ENCODE measurements around the gene CCNYL1. TPM values are rescaled to one million over a fixed set of nuclear protein-coding genes. Genes with fewer than 3 reads are reported as not detected.

The CCNYL1 gene
- total RNA-seq = 10 to 100 TPM in 2 of 9 donors, 1 to 10 TPM in 7; 2.0 to 11.6 (median 7.3) TPM
- polyA plus RNA-seq = 10 to 100 TPM in 1 of 3 donors, 1 to 10 TPM in 2; 3.9 to 13.3 (median 5.1) TPM
- long read RNA-seq, donor 1, partial matches to known transcripts = 0 of 1 reads
- long read RNA-seq, donor 1, other reads (novel, unspliced or antisense) = 0 of 1 reads
- long read RNA-seq, donor 2, partial matches to known transcripts = 67 of 67 reads
- long read RNA-seq, donor 2, other reads (novel, unspliced or antisense) = 0 of 67 reads
- long read RNA-seq, donor 3, partial matches to known transcripts = 0 of 4 reads
- long read RNA-seq, donor 3, other reads (novel, unspliced or antisense) = 0 of 4 reads
- long read RNA-seq, donor 4, partial matches to known transcripts = 0 of 2 reads
- long read RNA-seq, donor 4, other reads (novel, unspliced or antisense) = 2 of 2 reads
- long read RNA-seq, donor 5, partial matches to known transcripts = 0 of 32 reads
- long read RNA-seq, donor 5, other reads (novel, unspliced or antisense) = 27 of 32 reads
- long read RNA-seq, donor 6, partial matches to known transcripts = 0 of 2 reads
- long read RNA-seq, donor 6, other reads (novel, unspliced or antisense) = 2 of 2 reads
- long read RNA-seq, donor 7, partial matches to known transcripts = 0 of 1 reads
- long read RNA-seq, donor 7, other reads (novel, unspliced or antisense) = 0 of 1 reads
- long read RNA-seq, donor 8, partial matches to known transcripts = 0 of 3 reads
- long read RNA-seq, donor 8, other reads (novel, unspliced or antisense) = 0 of 3 reads
- long read RNA-seq, donor 9, partial matches to known transcripts = 0 of 1 reads
- long read RNA-seq, donor 9, other reads (novel, unspliced or antisense) = 0 of 1 reads
- long read RNA-seq, donor 10, partial matches to known transcripts = 0 of 2 reads
- long read RNA-seq, donor 10, other reads (novel, unspliced or antisense) = 0 of 2 reads

GRCh38 chr2:207710814-207711740 is at the start of gene CCNYL1:
Gene CCNYL1, plus strand, starts transcription at chr2:207711640. Its CDS starts 257 bp downstream, at chr2:207711897.
- TF ChIP-seq CTCF (IDR thresholded peaks at IDR 0.05) = peak in 4 of 6 experiments; percentile 38 to 56 (median 46)
- TF ChIP-seq POLR2A (IDR thresholded peaks at IDR 0.05) = peak; percentile 72 to 98
- 0% methylated on average over 16 to 60 of the region's 60 CpGs for WGBS, 4 donors
- DNase-seq = peak; percentile 99 to 100 (median 99)
- Histone ChIP-seq H3K27ac (peak within 1 kb of the TSS in 4 of 5 donors; percentile 68 to 95 (median 82)), H3K4me1 (replicated peaks in 1 of 2) (peaks cover 5 to 17% of the 10 kb centered on the region in 2 donors), H3K27me3 (no peaks in the 10 kb centered on the region), H3K9me3 (replicated peaks in 1 of 3) (no peaks in the 10 kb centered on the region), H3K4me3 (peak within 1 kb of the TSS; percentile 58 to 96 (median 88)), H3K36me3 (replicated peaks in 1 of 2) (no peaks in the 10 kb centered on the region)
- intact Hi-C loops (cut with DNase I) = loop anchor here in 1 of 2 donors (5.0 kb wide), 1 partner anchor 84 kb away; the partner anchor contains the start of gene METTL21A

- H3K9me3 ChIP-seq (replicated peaks in 1 of 3) = no peaks in the 10 kb centered on the region
- no peak overlapping the region for H3K27ac ChIP-seq
- H3K4me3 ChIP-seq = no peak overlapping the region
- peak in 1 of 7 donors; percentile 12 for DNase-seq
- WGBS, 4 donors = 74 to 85% (median 81%) methylated on average over 2 of the region's 2 CpGs
- H3K27me3 ChIP-seq = no peaks in the 10 kb centered on the region
- intact Hi-C loops (cut with DNase I) = no loop called here
- TF ChIP-seq POLR2A (IDR thresholded peaks at IDR 0.05) (no peak), CTCF (IDR thresholded peaks at IDR 0.05) (no peak)
- H3K36me3 ChIP-seq (replicated peaks in 1 of 2) = no peaks in the 10 kb centered on the region
- no peaks in the 10 kb centered on the region for H3K4me1 ChIP-seq (replicated peaks in 1 of 2)
Measured at GRCh38 chr2:207662203-207662602, 49.2 kb upstream of the CCNYL1 start.

DNA sequence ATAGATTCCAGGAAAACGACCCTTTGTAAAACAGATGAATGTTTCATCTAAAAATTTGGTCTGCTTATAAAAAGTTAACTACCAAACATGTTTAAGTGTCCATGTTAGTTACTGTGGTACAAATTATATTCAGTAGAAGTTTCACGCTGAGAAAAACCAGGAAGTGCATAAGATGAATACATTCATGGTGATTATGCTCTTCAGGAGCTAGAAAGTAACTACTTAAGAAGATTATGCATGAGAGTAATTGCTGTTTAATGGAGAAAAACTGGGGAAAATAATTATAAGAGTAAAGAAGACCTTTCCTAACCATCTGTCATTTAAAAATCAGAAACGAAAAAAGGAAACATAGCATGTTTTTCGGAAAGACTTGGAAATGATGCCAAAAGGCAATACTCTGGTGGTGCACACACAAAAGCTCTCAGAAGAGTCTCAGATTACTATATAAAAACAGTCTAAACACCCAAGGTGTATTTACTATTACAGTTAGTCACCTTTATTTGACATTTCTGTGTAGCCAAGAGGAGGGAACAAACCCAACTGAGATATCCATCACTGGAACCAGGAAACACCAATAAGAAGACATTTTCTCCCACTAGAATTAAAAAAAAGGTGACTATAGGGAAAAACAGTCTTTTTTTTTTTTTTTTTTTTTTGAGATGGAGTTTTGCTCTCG is 47.4 kb upstream of the CCNYL1 start:
- H3K36me3 ChIP-seq (replicated peaks in 1 of 2) = no peaks in the 10 kb centered on the region
- no peak for TF ChIP-seq POLR2A (IDR thresholded peaks at IDR 0.05)
- TF ChIP-seq CTCF (IDR thresholded peaks at IDR 0.05) = no peak
- intact Hi-C loops (cut with DNase I) = no loop called here
- H3K27me3 ChIP-seq = no peaks in the 10 kb centered on the region
- DNase-seq = no peak
- H3K27ac ChIP-seq = no peak overlapping the region
- H3K4me3 ChIP-seq = no peak overlapping the region
- no peaks in the 10 kb centered on the region for H3K9me3 ChIP-seq (replicated peaks in 1 of 3)
- no peaks in the 10 kb centered on the region for H3K4me1 ChIP-seq (replicated peaks in 1 of 2)
- 63 to 77% (median 66%) methylated on average over 5 of the region's 5 CpGs for WGBS, 4 donors

Data from adrenal gland (tissue), 19 donors.